Vagina (tissue), 2 donors: ENCODE results near the gene TSEN2. TPM values are rescaled to one million over a fixed set of nuclear protein-coding genes. Genes with fewer than 3 reads are reported as not detected.
A peak's percentile ranks its signal among the peaks of the same experiment; 100 is the strongest.

ENCODE experiments used
- DNase-seq, 2 donors: peaks; one replicate each; pipeline ENCODE4 v3.0.0-alpha.2; 2017; ENCODE audit errors: extremely low spot score in 2 of 2
- H3K27ac ChIP-seq: fragments of 200-600 bp; sonication (generic); one replicate; pipeline ENCODE4 v1.5.1; 2019
- H3K27me3 ChIP-seq: fragments of 200-600 bp; sonication (generic); one replicate; pipeline ENCODE4 v1.5.1; 2019
- H3K36me3 ChIP-seq, 2 donors: fragments of 200-600 bp; sonication (generic); one replicate each; pipeline ENCODE4 v1.5.1; 2017 to 2019
- H3K4me1 ChIP-seq: fragments of 200-600 bp; sonication (generic); one replicate; pipeline ENCODE4 v1.5.1; 2019
- H3K4me3 ChIP-seq, 2 donors: fragments of 200-600 bp; sonication (generic); 1 replicate in 1 of 2; 2 replicates in 1 of 2; pipeline ENCODE4 v1.5.1; 2016 to 2019
- H3K9me3 ChIP-seq: fragments of 200-600 bp; sonication (generic); one replicate; pipeline ENCODE4 v1.5.1; 2019
- CTCF ChIP-seq, 3 experiments: fragments of 450-650 bp in 2 of 3; fragments of 200-600 bp in 1 of 3; sonication (generic) in 1 of 3; IDR thresholded peaks; one replicate each; pipeline ENCODE4 v1.5.1; 2017 to 2019; ENCODE audit warnings: antibody characterized with exemption in 3 of 3, mild to moderate bottlenecking in 2 of 3, moderate library complexity in 2 of 3
- POLR2A ChIP-seq, 2 donors: fragments of 450-650 bp; IDR thresholded peaks; one replicate each; pipeline ENCODE4 v1.6.1; 2017; ENCODE audit warnings: antibody characterized with exemption in 2 of 2, mild to moderate bottlenecking in 2 of 2, moderate library complexity in 2 of 2
- POLR2AphosphoS5 ChIP-seq, 2 donors: sonication (generic); formaldehyde crosslinking; IDR thresholded peaks; one replicate each; pipeline ENCODE4 v1.9.0; 2017; ENCODE audit warnings: antibody characterized with exemption in 2 of 2, mild to moderate bottlenecking in 2 of 2, low read depth in 1 of 2; ENCODE audit not compliant: insufficient read depth in 1 of 2
- intact Hi-C: fragments of 100-400 bp; cut with DNase I; formaldehyde crosslinking; loops from one replicate; pipeline ENCODE4 v1.15.1; 2023
- total RNA-seq: library from RNA; depleted of rRNA; stranded (reverse); fragments of >200 nt; gene quantifications from one replicate; pipeline ENCODE4 v1.2.3, GENCODE V29; 2016

TSEN2 gene
- total RNA-seq, 1 donor from 2014 or later: 16.0 TPM

DNA sequence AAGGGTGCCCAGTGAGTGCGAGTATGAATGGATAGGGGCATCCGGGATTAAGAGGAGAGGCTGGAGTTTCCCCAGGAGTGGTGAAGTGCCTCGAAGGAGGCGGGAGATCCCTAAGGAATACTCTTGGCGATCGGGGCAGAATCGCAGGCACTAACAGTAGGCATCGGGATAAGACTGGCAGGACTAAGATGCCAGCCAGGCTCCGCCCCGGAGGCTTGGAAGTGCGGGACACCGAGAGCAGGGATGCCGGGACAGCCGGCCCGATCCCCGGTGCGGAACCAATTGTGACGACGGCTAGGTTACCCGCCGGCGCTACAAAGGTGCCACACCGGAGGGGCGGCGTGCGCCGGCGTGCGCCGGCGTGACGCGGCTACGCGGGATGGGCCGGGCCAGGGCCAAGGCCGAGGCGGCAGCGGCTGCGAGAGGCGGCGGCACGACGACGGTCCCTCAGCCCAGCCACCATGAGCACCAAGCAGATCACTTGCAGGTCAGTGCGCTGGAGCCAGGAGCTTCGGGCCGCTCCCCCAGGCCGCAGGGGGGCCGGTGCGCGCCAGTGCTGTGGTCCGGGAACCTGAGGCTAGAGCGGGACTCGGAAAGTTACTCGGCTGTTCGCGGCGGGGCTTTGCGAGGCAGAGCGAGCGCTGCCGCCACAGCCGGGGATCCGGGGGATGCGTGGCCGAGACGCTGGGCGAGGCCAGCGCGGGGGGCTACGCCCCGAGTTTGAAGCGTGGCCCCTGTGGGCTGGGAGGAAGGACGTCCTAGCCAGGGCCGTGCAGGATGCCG is 72.6 kb downstream of the TSEN2 start, which contains the start of gene MKRN2:
Gene MKRN2 (plus strand): TSS at position 398 of the 783 bp plus-strand sequence. CDS start 64 bp downstream, at position 462.
- TF ChIP-seq POLR2A (IDR thresholded peaks at IDR 0.05): peak in 1 of 2 donors; percentile 96
- TF ChIP-seq POLR2AphosphoS5 (IDR thresholded peaks at IDR 0.05; ENCODE audit: insufficient read depth in 1 of 2, low read depth in 1 of 2): peak; percentile 41 to 96
- no peak for TF ChIP-seq CTCF (IDR thresholded peaks at IDR 0.05)
- DNase-seq: peak in 1 of 2 donors; percentile 92
- no peaks in the 10 kb centered on the region for H3K27me3 ChIP-seq
- peaks cover 60% of the 10 kb centered on the region for H3K4me1 ChIP-seq
- intact Hi-C loops: no loop called here
- peak within 1 kb of the TSS; percentile 95 for H3K27ac ChIP-seq
- no peaks in the 10 kb centered on the region for H3K9me3 ChIP-seq
- H3K36me3 ChIP-seq: no peaks in the 10 kb centered on the region
- H3K4me3 ChIP-seq: peak within 1 kb of the TSS; percentile 78 to 87

DNA sequence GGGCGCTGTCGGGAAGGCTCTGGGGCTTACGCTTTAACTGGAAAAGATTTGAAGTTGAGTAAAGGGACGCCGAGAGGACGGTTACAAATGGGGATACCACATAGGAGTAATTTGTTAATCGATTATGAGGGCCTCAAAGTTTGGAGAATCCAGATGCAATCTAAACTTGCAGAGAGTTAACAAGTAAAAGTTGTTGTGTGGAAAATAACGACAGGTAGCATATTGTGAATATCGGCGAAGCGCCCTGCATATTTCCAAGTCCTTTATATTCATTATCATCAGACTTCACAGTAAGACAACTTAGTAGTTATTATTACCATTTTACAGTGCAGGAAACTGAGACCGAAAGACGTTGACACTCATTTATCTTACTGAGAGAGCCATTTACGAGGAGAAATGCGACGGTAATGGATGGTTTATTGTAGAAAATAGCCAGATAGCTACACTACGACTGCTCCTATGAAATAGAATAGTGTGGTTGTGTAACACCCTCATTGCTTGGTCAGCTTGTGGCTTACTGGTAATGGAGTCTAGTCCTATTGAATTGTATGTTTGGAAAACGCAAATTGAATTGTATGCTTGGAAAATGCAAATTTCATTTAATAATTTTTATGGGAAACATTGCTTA is 73.3 kb downstream of the TSEN2 start:
- H3K9me3 ChIP-seq: no peaks in the 10 kb centered on the region
- H3K27me3 ChIP-seq: no peaks in the 10 kb centered on the region
- peak overlapping the region; percentile 78 to 87 for H3K4me3 ChIP-seq
- no peak for DNase-seq
- peaks cover 67% of the 10 kb centered on the region for H3K4me1 ChIP-seq
- H3K36me3 ChIP-seq: no peaks in the 10 kb centered on the region
- H3K27ac ChIP-seq: peak overlapping the region; percentile 95
- TF ChIP-seq POLR2A (IDR thresholded peaks at IDR 0.05): no peak
- no peak for TF ChIP-seq CTCF (IDR thresholded peaks at IDR 0.05)
- no peak for TF ChIP-seq POLR2AphosphoS5 (IDR thresholded peaks at IDR 0.05; ENCODE audit: insufficient read depth in 1 of 2, low read depth in 1 of 2)
- intact Hi-C loops: no loop called here

GRCh38 chr3:12558706-12559105 is 74.4 kb downstream of the TSEN2 start:
- no peak for DNase-seq
- Histone ChIP-seq H3K9me3 (no peaks in the 10 kb centered on the region), H3K36me3 (no peaks in the 10 kb centered on the region), H3K4me1 (peaks cover 73% of the 10 kb centered on the region), H3K4me3 (peak overlapping the region; percentile 78 to 87), H3K27me3 (no peaks in the 10 kb centered on the region), H3K27ac (no peak overlapping the region)
- TF ChIP-seq POLR2AphosphoS5 (IDR thresholded peaks at IDR 0.05; ENCODE audit: insufficient read depth in 1 of 2, low read depth in 1 of 2) (no peak), CTCF (IDR thresholded peaks at IDR 0.05) (no peak), POLR2A (IDR thresholded peaks at IDR 0.05) (no peak)
- intact Hi-C loops: no loop called here

DNA sequence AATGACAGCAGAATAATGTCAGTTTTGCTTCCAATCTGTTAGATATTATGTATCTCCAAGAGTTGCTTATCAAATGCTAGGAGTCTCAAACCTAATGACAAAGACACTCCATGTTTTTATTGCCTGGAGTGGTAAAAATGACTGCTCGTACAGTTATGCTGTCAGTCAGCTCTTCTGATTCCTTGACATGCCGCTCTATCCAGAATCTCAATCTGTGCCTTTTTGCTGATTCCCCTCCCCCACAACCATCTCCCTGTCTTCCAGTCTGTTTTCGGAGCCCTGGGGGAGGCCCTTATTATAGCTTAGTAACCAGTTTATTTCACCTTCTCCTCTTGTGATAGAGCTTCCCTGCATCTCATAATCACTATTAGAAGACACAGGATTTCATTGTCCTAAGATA is 75.2 kb downstream of the TSEN2 start:
- Histone ChIP-seq H3K36me3 (no peaks in the 10 kb centered on the region), H3K27ac (no peak overlapping the region), H3K4me3 (no peak overlapping the region), H3K27me3 (no peaks in the 10 kb centered on the region), H3K9me3 (no peaks in the 10 kb centered on the region), H3K4me1 (peaks cover 69% of the 10 kb centered on the region)
- no peak for TF ChIP-seq CTCF (IDR thresholded peaks at IDR 0.05)
- TF ChIP-seq POLR2A (IDR thresholded peaks at IDR 0.05): no peak
- TF ChIP-seq POLR2AphosphoS5 (IDR thresholded peaks at IDR 0.05; ENCODE audit: insufficient read depth in 1 of 2, low read depth in 1 of 2): no peak
- intact Hi-C loops: no loop called here
- DNase-seq: no peak
